ENCODE data around the gene IFIT3. TPM values are rescaled to one million over a fixed set of nuclear protein-coding genes. Genes with fewer than 3 reads are reported as not detected.

IFIT3 gene
- total and polyA plus RNA-seq, 2 donors: 11.2 to 23.4 TPM

DNA sequence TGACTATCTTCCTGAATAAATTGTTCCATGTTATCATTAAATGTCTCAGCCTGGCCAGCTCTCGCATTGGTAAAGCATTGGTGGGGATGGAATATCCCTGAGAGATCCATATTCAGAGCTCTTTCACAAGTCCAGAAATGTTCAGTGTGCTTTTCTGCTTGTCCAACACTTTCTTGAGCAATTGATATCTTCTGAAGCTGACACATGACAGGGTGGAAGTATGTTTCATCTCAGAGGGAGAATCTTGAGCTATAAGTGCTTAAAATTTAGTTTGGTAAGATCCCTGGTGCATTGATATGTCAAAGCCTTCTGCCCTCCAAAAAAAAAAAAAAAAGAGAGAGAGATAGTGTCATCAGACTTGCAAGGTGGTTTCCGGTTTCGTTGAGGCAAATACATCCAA, 7.4 kb downstream of the IFIT3 start:
- H3K4me3 ChIP-seq (ENCODE audit: low read depth, low read length): no peak overlapping the region
- DNase-seq (ENCODE audit: extremely low spot score): no peak
- no peaks in the 10 kb centered on the region for H3K36me3 ChIP-seq (ENCODE audit: insufficient read depth)
- 97% methylated on average over 3 of the region's 3 CpGs for WGBS
- peaks cover 3% of the 10 kb centered on the region for H3K4me1 ChIP-seq (ENCODE audit: insufficient read depth)
- no peak overlapping the region for H3K27ac ChIP-seq (ENCODE audit: low read depth)

DNA sequence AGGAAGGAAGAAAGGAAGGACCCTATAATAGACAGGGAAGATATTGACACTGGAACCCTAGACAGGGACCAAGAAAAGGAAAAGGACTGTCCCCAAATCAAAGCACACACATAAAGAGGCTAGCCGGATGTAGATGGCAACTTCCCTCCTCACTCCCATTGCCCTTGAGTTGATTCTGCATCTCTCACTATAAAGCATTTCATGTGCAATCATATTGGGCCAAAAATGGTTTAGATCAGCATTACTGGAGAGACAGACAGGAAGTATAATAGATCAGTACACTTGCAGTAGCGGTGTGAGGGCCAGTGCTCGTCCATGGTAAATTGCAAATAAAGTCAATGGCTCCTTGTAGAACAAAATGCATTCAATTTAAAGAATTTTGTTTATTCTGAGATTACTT, 8.4 kb downstream of the IFIT3 start:
- Histone ChIP-seq H3K27ac (ENCODE audit: low read depth) (no peak overlapping the region), H3K36me3 (ENCODE audit: insufficient read depth) (no peaks in the 10 kb centered on the region), H3K4me1 (ENCODE audit: insufficient read depth) (peaks cover 3% of the 10 kb centered on the region), H3K4me3 (ENCODE audit: low read depth, low read length) (no peak overlapping the region)
- WGBS: 91% methylated on average over 3 of the region's 3 CpGs
- no peak for DNase-seq (ENCODE audit: extremely low spot score)

DNA sequence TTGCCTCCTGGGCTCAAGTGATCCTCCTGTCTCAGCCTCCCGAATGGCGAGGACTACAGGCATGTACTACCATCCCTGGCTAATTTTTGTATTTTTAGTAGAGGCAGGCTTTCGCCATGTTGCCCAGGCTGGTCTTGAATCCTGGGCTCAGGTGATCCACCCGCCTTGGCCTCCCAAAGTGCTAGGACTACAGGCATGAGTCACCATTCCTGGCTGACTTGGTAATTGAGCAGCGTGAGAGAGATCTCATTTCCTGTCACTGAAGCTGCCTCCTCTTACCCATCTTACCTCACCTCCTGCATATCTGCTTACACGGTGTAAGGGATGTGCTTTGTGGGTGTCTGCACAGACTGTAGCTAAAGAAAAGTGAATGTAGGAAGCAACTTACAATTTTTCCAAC, 9.7 kb downstream of the IFIT3 start:
- no peak for DNase-seq (ENCODE audit: extremely low spot score)
- H3K36me3 ChIP-seq (ENCODE audit: insufficient read depth): no peaks in the 10 kb centered on the region
- no peak overlapping the region for H3K27ac ChIP-seq (ENCODE audit: low read depth)
- H3K4me3 ChIP-seq (ENCODE audit: low read depth, low read length): no peak overlapping the region
- WGBS: 90% methylated on average over 6 of the region's 6 CpGs
- peaks cover 3% of the 10 kb centered on the region for H3K4me1 ChIP-seq (ENCODE audit: insufficient read depth)

DNA sequence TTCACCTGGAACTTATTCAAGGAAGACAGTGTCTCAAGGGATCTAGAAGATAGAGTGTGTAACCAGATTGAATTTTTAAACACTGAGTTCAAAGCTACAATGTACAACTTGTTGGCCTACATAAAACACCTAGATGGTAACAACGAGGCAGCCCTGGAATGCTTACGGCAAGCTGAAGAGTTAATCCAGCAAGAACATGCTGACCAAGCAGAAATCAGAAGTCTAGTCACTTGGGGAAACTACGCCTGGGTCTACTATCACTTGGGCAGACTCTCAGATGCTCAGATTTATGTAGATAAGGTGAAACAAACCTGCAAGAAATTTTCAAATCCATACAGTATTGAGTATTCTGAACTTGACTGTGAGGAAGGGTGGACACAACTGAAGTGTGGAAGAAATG, 10.9 kb downstream of the IFIT3 start:
- no peak for DNase-seq (ENCODE audit: extremely low spot score)
- H3K36me3 ChIP-seq (ENCODE audit: insufficient read depth): no peaks in the 10 kb centered on the region
- H3K4me1 ChIP-seq (ENCODE audit: insufficient read depth): peaks cover 3% of the 10 kb centered on the region
- H3K27ac ChIP-seq (ENCODE audit: low read depth): no peak overlapping the region
- H3K4me3 ChIP-seq (ENCODE audit: low read depth, low read length): no peak overlapping the region
- 94% methylated on average over 3 of the region's 3 CpGs for WGBS

DNA sequence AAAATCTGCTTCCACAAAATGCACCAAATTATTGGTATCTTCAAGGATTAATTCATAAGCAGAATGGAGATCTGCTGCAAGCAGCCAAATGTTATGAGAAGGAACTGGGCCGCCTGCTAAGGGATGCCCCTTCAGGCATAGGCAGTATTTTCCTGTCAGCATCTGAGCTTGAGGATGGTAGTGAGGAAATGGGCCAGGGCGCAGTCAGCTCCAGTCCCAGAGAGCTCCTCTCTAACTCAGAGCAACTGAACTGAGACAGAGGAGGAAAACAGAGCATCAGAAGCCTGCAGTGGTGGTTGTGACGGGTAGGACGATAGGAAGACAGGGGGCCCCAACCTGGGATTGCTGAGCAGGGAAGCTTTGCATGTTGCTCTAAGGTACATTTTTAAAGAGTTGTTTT, 12.1 kb downstream of the IFIT3 start:
- Histone ChIP-seq H3K27ac (ENCODE audit: low read depth) (no peak overlapping the region), H3K4me1 (ENCODE audit: insufficient read depth) (no peaks in the 10 kb centered on the region), H3K36me3 (ENCODE audit: insufficient read depth) (no peaks in the 10 kb centered on the region), H3K4me3 (ENCODE audit: low read depth, low read length) (no peak overlapping the region)
- WGBS: 94% methylated on average over 4 of the region's 4 CpGs
- no peak for DNase-seq (ENCODE audit: extremely low spot score)

DNA sequence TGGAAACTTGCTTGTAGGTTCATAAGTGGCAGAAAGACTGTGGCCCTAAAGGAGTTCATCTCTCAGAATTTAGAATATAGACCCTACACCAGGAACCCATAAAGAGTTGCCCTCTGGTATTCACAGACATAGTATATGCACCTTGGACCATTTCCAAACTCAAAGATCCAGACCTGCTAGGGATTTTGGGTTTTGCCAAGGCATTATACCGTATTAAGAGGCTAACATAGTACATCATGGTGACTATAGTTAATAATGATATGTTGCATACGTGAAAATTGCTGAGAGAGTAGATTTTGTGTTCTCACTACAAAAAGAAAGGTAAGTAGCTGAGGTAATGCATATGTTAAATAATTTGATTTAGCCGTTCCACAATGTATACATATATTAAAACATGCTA, 13.9 kb downstream of the IFIT3 start:
- H3K36me3 ChIP-seq (ENCODE audit: insufficient read depth): no peaks in the 10 kb centered on the region
- H3K4me1 ChIP-seq (ENCODE audit: insufficient read depth): no peaks in the 10 kb centered on the region
- WGBS: 90% methylated on average over 3 of the region's 3 CpGs
- H3K27ac ChIP-seq (ENCODE audit: low read depth): no peak overlapping the region
- H3K4me3 ChIP-seq (ENCODE audit: low read depth, low read length): no peak overlapping the region
- DNase-seq (ENCODE audit: extremely low spot score): no peak

DNA sequence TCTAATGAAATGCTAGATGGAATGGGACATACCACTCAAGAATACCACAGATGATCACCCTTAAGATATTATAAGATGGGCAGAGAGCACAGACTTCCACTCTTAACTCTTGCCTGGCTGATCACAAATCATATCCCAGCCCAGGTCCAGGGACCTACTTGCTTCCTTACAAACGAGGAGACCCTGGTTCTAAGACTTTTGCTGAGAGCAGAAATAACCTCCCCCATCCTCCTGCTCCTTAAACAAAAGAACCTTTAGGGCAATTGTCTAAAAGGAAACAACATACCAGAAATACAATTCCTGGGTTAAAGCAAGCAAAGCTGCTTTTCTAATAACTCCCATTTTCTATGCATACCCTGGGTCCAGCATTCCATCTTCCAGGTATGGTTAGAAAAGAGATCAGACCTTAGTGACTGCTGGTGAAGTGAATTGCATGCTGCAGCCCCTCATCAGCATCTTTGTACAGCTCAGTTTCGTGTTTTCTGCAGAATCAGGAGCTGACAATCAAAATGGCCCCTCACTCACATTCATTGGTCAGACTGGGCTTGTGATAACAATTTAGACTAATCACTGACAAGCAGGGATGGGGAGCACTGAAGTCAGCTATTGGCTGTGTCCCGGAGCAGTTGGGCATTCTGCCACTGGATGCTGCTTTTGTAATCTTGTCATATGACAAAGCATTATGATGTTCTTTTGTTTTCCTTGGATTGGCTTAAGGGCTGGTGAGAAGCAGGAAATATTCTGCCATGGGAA, 14.6 kb downstream of the IFIT3 start:
- no peaks in the 10 kb centered on the region for H3K36me3 ChIP-seq (ENCODE audit: insufficient read depth)
- 73% methylated on average over 3 of the region's 3 CpGs for WGBS
- H3K4me3 ChIP-seq (ENCODE audit: low read depth, low read length): no peak overlapping the region
- DNase-seq (ENCODE audit: extremely low spot score): no peak
- no peaks in the 10 kb centered on the region for H3K4me1 ChIP-seq (ENCODE audit: insufficient read depth)
- H3K27ac ChIP-seq (ENCODE audit: low read depth): no peak overlapping the region

DNA sequence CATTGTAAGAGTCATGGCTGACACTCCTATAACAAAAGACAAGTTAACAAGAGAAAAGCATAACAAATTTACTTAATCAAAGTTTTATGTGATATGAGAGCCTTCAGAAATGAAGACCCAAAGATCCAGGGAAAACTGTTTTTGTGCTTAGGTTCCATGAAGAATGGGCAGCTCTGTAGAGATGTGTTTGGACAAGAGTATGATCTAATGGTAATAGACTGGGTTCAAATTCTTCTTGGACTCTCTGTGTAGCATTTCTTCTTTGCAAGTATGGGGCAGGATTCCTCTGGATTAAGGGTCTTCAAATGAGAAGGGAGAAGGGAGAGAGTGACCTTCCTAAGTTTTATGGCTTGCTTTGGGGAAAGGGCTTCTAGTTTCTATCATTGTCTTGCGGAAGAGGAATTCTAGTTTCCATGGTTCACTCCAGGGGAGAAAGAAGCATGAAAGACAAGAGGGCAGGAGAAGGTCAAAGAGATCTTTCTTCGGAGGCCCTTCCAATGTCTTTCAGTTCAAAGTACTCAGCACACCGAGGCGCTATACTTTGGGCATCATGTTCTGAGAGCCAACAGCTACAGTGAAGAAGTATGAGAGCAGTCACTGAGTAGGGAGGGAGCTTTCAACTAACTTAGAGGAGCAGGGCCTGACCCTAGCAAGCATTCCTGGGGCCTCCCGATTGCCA, 15.4 kb downstream of the IFIT3 start:
- Histone ChIP-seq H3K36me3 (ENCODE audit: insufficient read depth) (no peaks in the 10 kb centered on the region), H3K27ac (ENCODE audit: low read depth) (no peak overlapping the region)
- 88% methylated on average over 5 of the region's 5 CpGs for WGBS

DNA sequence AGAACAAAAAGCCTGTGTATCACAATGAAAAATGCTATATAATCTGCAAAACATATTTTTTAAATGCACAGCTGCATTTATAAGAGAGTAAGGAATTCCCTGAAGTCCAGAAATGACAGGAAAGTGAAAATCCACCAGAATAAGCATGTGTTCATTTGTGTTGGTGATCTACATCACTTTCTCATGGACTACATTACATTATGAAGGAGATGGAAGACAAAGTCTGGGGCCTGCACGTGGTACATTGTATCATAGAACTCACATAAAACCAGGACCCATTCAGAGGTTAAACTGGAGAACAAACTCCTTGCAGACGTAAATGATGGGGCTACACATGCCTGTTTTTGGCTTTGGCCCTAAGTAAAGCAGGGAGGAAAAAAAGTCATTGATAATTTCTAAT, 16.4 kb downstream of the IFIT3 start:
- WGBS: 77% methylated on average over 2 of the region's 2 CpGs
- no peaks in the 10 kb centered on the region for H3K36me3 ChIP-seq (ENCODE audit: insufficient read depth)
- DNase-seq (ENCODE audit: extremely low spot score): no peak

More for the DNA sequence above, 15.4 kb downstream of the IFIT3 start:
- DNase-seq (ENCODE audit: extremely low spot score): no peak
- H3K4me3 ChIP-seq (ENCODE audit: low read depth, low read length): no peak overlapping the region
- no peaks in the 10 kb centered on the region for H3K4me1 ChIP-seq (ENCODE audit: insufficient read depth)

DNA sequence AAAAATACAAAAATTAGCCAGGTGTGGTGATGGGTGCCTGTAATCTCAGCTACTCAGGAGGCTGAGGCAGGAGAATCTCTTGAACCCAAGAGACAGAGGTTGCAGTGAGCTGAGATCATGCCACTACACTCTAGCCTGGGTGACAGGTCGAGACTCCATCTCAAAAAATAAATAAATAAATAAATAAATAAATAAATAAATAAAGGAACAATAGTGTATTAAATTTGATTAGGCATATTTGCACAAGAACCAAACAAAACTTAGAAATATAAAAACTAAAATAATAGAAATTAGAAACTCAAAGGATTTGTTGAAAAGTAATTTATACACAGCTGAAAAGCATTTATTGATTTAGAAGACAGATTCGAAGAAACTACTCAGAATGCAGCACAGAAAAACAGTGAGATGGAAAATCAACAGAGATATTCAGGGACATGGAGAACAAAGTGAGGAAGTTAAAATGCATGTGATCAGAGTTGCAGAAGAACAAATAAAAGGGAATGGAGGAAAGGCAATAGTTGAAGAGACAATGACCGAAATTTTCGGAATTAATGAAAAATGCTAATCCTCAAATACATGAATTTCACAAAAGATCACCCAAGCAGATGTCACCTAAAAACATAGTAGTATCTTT, 17.7 kb downstream of the IFIT3 start:
- 95% methylated on average over 4 of the region's 4 CpGs for WGBS
- Histone ChIP-seq H3K27ac (ENCODE audit: low read depth) (no peak overlapping the region), H3K4me3 (ENCODE audit: low read depth, low read length) (no peak overlapping the region), H3K36me3 (ENCODE audit: insufficient read depth) (no peaks in the 10 kb centered on the region), H3K4me1 (ENCODE audit: insufficient read depth) (no peaks in the 10 kb centered on the region)
- DNase-seq (ENCODE audit: extremely low spot score): no peak

More for the DNA sequence above, 16.4 kb downstream of the IFIT3 start:
- no peak overlapping the region for H3K27ac ChIP-seq (ENCODE audit: low read depth)
- no peaks in the 10 kb centered on the region for H3K4me1 ChIP-seq (ENCODE audit: insufficient read depth)
- H3K4me3 ChIP-seq (ENCODE audit: low read depth, low read length): no peak overlapping the region

DNA sequence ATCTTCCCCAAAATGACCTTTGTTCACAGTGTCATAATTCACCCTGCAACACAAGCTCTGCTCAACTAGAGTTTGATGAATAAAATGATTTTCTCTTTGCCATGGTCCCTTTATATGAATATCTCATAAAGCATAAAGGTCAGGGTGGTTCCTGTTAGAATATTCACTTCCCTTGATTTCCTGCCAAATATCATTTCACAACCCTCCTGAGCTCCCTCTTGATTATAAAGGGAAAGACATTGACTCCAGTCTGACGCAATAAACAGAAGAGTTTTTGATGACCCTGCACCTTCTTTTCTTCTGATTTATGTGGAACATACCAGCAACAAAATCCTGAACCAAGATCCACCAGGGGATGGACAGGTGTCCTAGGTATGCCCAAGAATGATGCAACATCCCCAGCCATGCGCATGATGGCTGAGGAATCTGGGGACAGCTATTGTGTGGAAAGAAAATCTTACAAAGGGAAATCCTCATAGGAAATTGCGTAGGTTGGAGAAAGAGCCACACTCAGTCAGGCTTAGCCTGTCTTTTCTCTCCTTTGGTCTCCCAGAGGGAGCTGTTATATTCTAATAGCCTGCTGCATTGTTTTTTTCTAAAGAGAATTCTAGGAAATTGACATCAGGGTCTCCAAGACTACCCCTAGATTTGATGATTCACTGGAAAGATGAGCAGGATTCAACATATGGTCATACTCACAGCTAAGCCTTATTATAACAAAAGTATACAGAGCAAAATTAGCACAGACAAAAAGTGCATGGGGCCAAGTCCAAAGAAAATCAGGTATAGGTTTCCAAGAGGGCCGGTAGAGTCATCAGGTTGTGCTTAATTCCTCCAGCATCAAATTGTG, 18.8 kb downstream of the IFIT3 start:
- H3K36me3 ChIP-seq (ENCODE audit: insufficient read depth): no peaks in the 10 kb centered on the region
- H3K4me1 ChIP-seq (ENCODE audit: insufficient read depth): no peaks in the 10 kb centered on the region
- H3K27ac ChIP-seq (ENCODE audit: low read depth): no peak overlapping the region
- DNase-seq (ENCODE audit: extremely low spot score): no peak
- H3K4me3 ChIP-seq (ENCODE audit: low read depth, low read length): no peak overlapping the region
- 60% methylated on average over 4 of the region's 4 CpGs for WGBS

DNA sequence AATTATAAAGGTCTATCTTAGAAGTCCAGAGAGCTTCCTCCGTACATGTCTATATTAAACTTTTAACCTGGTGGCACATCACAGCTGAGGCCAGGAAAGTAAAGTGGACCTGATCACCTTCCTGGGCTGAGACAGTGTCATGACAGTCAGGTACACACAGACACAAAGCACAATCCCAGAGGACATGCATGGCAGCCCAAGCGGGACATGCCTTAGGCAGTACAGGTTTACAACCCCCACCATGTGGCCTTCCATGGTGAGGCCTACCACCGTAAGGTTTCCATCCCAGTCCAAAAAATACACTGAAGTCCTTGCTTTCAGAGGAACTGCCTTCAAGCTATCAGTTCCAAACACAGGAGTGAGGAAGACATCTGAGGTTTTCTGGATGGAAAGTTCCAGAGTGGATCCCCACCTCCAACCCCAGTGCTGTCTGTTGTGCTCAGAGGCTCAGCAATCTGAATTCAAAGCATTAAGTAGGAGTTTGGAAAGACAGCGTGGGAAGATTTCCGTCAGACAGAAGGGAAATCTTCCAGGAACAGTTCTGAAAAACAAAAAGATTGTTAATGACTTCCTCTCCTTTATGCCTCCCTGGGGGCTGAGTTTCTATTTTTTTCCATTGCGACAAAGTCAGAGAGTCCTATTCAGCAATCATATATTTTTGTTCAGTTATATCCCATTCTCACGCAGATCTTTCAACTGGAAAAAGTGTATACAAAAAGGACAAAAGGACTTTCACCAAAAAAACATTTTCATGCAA, 20.1 kb downstream of the IFIT3 start:
- no peaks in the 10 kb centered on the region for H3K36me3 ChIP-seq (ENCODE audit: insufficient read depth)
- no peak for DNase-seq (ENCODE audit: extremely low spot score)
- no peak overlapping the region for H3K27ac ChIP-seq (ENCODE audit: low read depth)
- WGBS: 79% methylated on average over 7 of the region's 7 CpGs
- H3K4me1 ChIP-seq (ENCODE audit: insufficient read depth): no peaks in the 10 kb centered on the region
- H3K4me3 ChIP-seq (ENCODE audit: low read depth, low read length): no peak overlapping the region

DNA sequence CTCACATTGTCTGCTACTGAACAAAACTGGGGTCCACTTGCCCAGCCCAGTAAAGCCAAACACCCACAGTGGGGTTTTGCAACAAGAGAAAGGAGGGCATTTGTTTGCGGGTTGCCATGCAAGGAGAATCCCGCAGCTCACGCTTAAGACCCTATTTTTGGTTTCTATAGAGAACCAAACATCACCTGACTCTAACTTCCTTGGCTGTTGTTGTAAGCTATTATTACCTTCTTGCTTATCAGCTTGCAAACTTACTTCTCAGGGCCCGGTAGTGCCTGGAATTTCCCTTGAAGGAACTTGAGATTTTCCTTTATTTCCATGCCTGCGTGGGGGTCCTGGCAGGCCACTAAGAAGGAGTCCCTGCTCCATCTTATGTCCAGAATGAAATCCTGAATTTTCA, 20.7 kb downstream of the IFIT3 start:
- no peak for DNase-seq (ENCODE audit: extremely low spot score)
- H3K36me3 ChIP-seq (ENCODE audit: insufficient read depth): no peaks in the 10 kb centered on the region
- H3K27ac ChIP-seq (ENCODE audit: low read depth): no peak overlapping the region
- 79% methylated on average over 5 of the region's 5 CpGs for WGBS
- no peaks in the 10 kb centered on the region for H3K4me1 ChIP-seq (ENCODE audit: insufficient read depth)
- no peak overlapping the region for H3K4me3 ChIP-seq (ENCODE audit: low read depth, low read length)

All from urinary bladder (tissue), 4 donors.